Fibroblast of lung (primary cell): ENCODE measurements around the gene DLL4.

Experiments used
- CTCF ChIP-seq, 2 donors: IDR thresholded peaks in 1 of 2; conservative IDR thresholded peaks in 1 of 2; 1 replicate in 1 of 2; 2 replicates in 1 of 2; pipeline ENCODE4 v1.5.1; 2011 to 2012; ENCODE audit warnings: low read length in 2 of 2, control low read depth in 1 of 2, inconsistent platforms in 1 of 2, low read depth in 1 of 2, mild to moderate bottlenecking in 1 of 2
- EZH2 ChIP-seq: IDR thresholded peaks from 2 replicates; pipeline ENCODE4 v1.5.1; 2012; ENCODE audit warnings: low read length, control low read depth, mild to moderate bottlenecking; ENCODE audit errors: missing control alignments

DNA sequence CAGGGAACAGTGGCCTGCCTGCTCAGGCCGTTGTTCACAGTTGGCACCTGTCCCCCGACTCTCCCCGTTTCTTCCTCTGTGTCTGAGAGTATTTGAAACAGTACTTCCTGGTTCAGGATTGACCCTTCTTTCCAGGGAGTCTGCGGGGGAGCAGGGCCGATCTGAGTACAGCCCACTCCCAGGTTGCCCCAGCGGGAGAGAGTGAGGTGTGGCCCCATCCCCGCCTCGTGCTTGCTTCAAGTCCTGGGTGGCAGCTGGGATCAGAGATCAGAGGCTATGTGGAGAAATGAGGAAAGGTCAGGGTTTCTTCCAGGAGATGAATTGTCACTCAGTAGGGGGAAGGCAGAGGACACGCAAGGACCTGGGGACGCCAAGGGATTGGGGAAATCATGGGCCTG, 6.5 kb upstream of the DLL4 start:
- TF ChIP-seq CTCF (conservative IDR thresholded peaks at IDR 0.05 in 1 of 2, IDR thresholded peaks at IDR 0.05 in 1 of 2; ENCODE audit: low read depth in 1 of 2, low read length in 2 of 2) = no peak
- TF ChIP-seq EZH2 = no peak
